Measurements from ENCODE around the gene SREBF2. TPM values are rescaled to one million over a fixed set of nuclear protein-coding genes. Genes with fewer than 3 reads are reported as not detected.

Gene SREBF2
- total RNA-seq, 1 experiment from 2014 or later, result 129 TPM

- intact Hi-C loops (cut with micrococcal nuclease), result no loop called here
- Histone ChIP-seq H3K9me3 (ENCODE audit: control insufficient read depth in 1 of 2, insufficient read depth in 1 of 2, low read depth in 1 of 2, low read length in 2 of 2) (no peaks in the 10 kb centered on the region), H3K36me3 (ENCODE audit: control insufficient read depth in 1 of 2, insufficient read depth in 2 of 2, low read length in 2 of 2) (no peaks in the 10 kb centered on the region), H3K4me1 (ENCODE audit: control insufficient read depth in 1 of 2, insufficient read depth in 2 of 2, low read length in 2 of 2) (peaks cover 8 to 17% of the 10 kb centered on the region in 2 experiments; a peak in 3 of 4 replicates), H2AFZ (ENCODE audit: low read depth, low read length, poor library complexity, severe bottlenecking) (no peak overlapping the region), H3K79me2 (ENCODE audit: insufficient read depth, low read length) (no peaks in the 10 kb centered on the region), H3K27me3 (ENCODE audit: insufficient read depth, low read length) (no peaks in the 10 kb centered on the region), H3K27ac (ENCODE audit: low read depth, low read length) (no peak overlapping the region), H3K9me2 (ENCODE audit: insufficient read depth) (no peaks in the 10 kb centered on the region), H4K20me1 (ENCODE audit: insufficient read depth) (no peaks in the 10 kb centered on the region), H3K4me2 (ENCODE audit: low read length) (no peak overlapping the region), H3K9ac (ENCODE audit: low read length) (no peak overlapping the region), H3K4me3 (replicated peaks in 1 of 2; ENCODE audit: low read depth in 1 of 2, low read length in 2 of 2) (no peak overlapping the region)
- ChIA-PET POLR2A (no interaction called here), CTCF (no interaction called here), RAD21 (ENCODE audit: low non-redundant PET in 1 of 2, low total read pairs in 2 of 2, uncharacterized antibody in 2 of 2, unreplicated experiment in 2 of 2) (no interaction called here)
- DNase-seq (ENCODE audit: low read depth, low spot score) (no peak), ATAC-seq (no peak)
- BruUV-seq (replicated peaks), result no TSS peak
- TF ChIP-seq MAX (IDR thresholded peaks at IDR 0.05), result no peak
- TF ChIP-seq YY1 (IDR thresholded peaks at IDR 0.05; ENCODE audit: extremely low read depth, insufficient replicate concordance, low read depth, low read length), result no peak
- TF ChIP-seq SRF (IDR thresholded peaks at IDR 0.05; ENCODE audit: low read depth), result no peak
Observed at GRCh38 chr22:41922940-41923594, 90.2 kb downstream of the SREBF2 start.

GRCh38 chr22:41923595-41924276 is 90.8 kb downstream of the SREBF2 start:
- ChIA-PET RAD21 (ENCODE audit: low non-redundant PET in 1 of 2, low total read pairs in 2 of 2, uncharacterized antibody in 2 of 2, unreplicated experiment in 2 of 2) (no interaction called here), POLR2A (no interaction called here), CTCF (no interaction called here)
- DNase-seq (ENCODE audit: low read depth, low spot score), result no peak
- Histone ChIP-seq H3K79me2 (ENCODE audit: insufficient read depth, low read length) (no peaks in the 10 kb centered on the region), H3K9ac (ENCODE audit: low read length) (no peak overlapping the region), H3K4me2 (ENCODE audit: low read length) (no peak overlapping the region), H4K20me1 (ENCODE audit: insufficient read depth) (no peaks in the 10 kb centered on the region), H2AFZ (ENCODE audit: low read depth, low read length, poor library complexity, severe bottlenecking) (no peak overlapping the region), H3K36me3 (ENCODE audit: control insufficient read depth in 1 of 2, insufficient read depth in 2 of 2, low read length in 2 of 2) (no peaks in the 10 kb centered on the region), H3K27ac (ENCODE audit: low read depth, low read length) (no peak overlapping the region), H3K4me1 (ENCODE audit: control insufficient read depth in 1 of 2, insufficient read depth in 2 of 2, low read length in 2 of 2) (peaks cover 2 to 10% of the 10 kb centered on the region in 2 experiments; a peak in 1 of 4 replicates), H3K9me2 (ENCODE audit: insufficient read depth) (no peaks in the 10 kb centered on the region), H3K27me3 (ENCODE audit: insufficient read depth, low read length) (no peaks in the 10 kb centered on the region), H3K4me3 (replicated peaks in 1 of 2; ENCODE audit: low read depth in 1 of 2, low read length in 2 of 2) (no peak overlapping the region), H3K9me3 (ENCODE audit: control insufficient read depth in 1 of 2, insufficient read depth in 1 of 2, low read depth in 1 of 2, low read length in 2 of 2) (no peaks in the 10 kb centered on the region)
- BruUV-seq (replicated peaks), result no TSS peak
- intact Hi-C loops (cut with micrococcal nuclease), result no loop called here
- ATAC-seq, result no peak
- TF ChIP-seq REST (IDR thresholded peaks at IDR 0.05; ENCODE audit: low read depth), result no peak
- no peak for TF ChIP-seq TCF7L2 (IDR thresholded peaks at IDR 0.05; ENCODE audit: borderline replicate concordance, extremely low read depth, insufficient read depth, insufficient read length)
- no peak for TF ChIP-seq SIN3A (IDR thresholded peaks at IDR 0.05; ENCODE audit: low read depth)
- TF ChIP-seq CEBPB (IDR thresholded peaks at IDR 0.05; ENCODE audit: low read depth), result no peak
- TF ChIP-seq ZBTB33 (IDR thresholded peaks at IDR 0.05; ENCODE audit: extremely low read depth, insufficient replicate concordance, low read length), result no peak
- no peak for TF ChIP-seq POLR2A (IDR thresholded peaks at IDR 0.05; ENCODE audit: borderline replicate concordance, extremely low read depth, insufficient read depth, insufficient read length)
- no peak for TF ChIP-seq MAX (IDR thresholded peaks at IDR 0.05)
